SK-N-SH (cell line): Measurements from ENCODE around the gene TTC7B. TPM values are rescaled to one million over a fixed set of nuclear protein-coding genes. Genes with fewer than 3 reads are reported as not detected.

Experiments
- CTCF ChIA-PET: fragments of 300-600, 350-600 bp; formaldehyde crosslinking; extraction: SDS; loops from one replicate; lab custom pipeline; 2021; lab: Yijun Ruan, JAX
- POLR2A ChIA-PET: fragments of 350-600 bp; sonication (Branson Sonifier 250); formaldehyde crosslinking; extraction: SDS; loops from one replicate; lab custom pipeline; 2020; ENCODE audit warnings: antibody characterized with exemption, inconsistent platforms; lab: Yijun Ruan, JAX
- DNase-seq: peaks from one replicate; pipeline ENCODE4 v3.0.0; 2012
- H2AFZ ChIP-seq: fragments of 200-600 bp; sonication (generic); 2 replicates; pipeline ENCODE4 v1.8.1; 2016; ENCODE audit warnings: antibody characterized with exemption, mild to moderate bottlenecking, low read depth
- H3F3A ChIP-seq: fragments of 200-600 bp; sonication (generic); replicated peaks from 2 replicates; pipeline ENCODE3; 2016; ENCODE audit warnings: antibody characterized with exemption, mild to moderate bottlenecking; ENCODE audit not compliant: insufficient read depth
- H3K27ac ChIP-seq, 2 experiments: fragments of 200-500 bp in 1 of 2; fragments of 200-600 bp in 1 of 2; sonication (Bioruptor generic) in 1 of 2; sonication (generic), shearing (Covaris generic) in 1 of 2; 2 replicates each; pipeline versions ENCODE4 v1.5.1 to v1.6.1; 2014 to 2016; ENCODE audit warnings: low read depth in 2 of 2, inconsistent platforms in 1 of 2, low read length in 1 of 2, mild to moderate bottlenecking in 1 of 2, mixed read lengths in 1 of 2
- H3K27me3 ChIP-seq: fragments of 200-600 bp; sonication (generic), shearing (Covaris generic); 2 replicates; pipeline ENCODE4 v1.6.1; 2016; ENCODE audit warnings: mixed run types; ENCODE audit not compliant: insufficient read depth
- H3K36me3 ChIP-seq, 2 experiments: fragments of 200-500 bp in 1 of 2; fragments of 200-600 bp in 1 of 2; sonication (Bioruptor generic) in 1 of 2; sonication (generic) in 1 of 2; replicated peaks in 1 of 2; 2 replicates each; pipeline versions ENCODE3 to v1.5.1; 2014 to 2016; ENCODE audit warnings: low read length in 1 of 2, mild to moderate bottlenecking in 1 of 2; ENCODE audit not compliant: insufficient read depth in 2 of 2, control insufficient read depth in 1 of 2
- H3K4me1 ChIP-seq, 2 experiments: fragments of 200-500 bp in 1 of 2; fragments of 200-600 bp in 1 of 2; sonication (Bioruptor generic) in 1 of 2; sonication (generic), shearing (Covaris generic) in 1 of 2; 2 replicates each; pipeline versions ENCODE4 v1.5.1 to v1.6.1; 2014 to 2016; ENCODE audit warnings: low read depth in 1 of 2, low read length in 1 of 2, mixed run types in 1 of 2; ENCODE audit not compliant: insufficient read depth in 2 of 2, control insufficient read depth in 1 of 2
- H3K4me2 ChIP-seq: fragments of 200-600 bp; sonication (generic), shearing (Covaris generic); 2 replicates; pipeline ENCODE4 v1.6.1; 2017; ENCODE audit warnings: mixed run types
- H3K4me3 ChIP-seq, 2 experiments: fragments of 200-500 bp in 1 of 2; fragments of 200-600 bp in 1 of 2; sonication (Bioruptor generic) in 1 of 2; sonication (generic), shearing (Covaris generic) in 1 of 2; 2 replicates each; pipeline versions ENCODE4 v1.5.1 to v1.8.1; 2014 to 2016; ENCODE audit warnings: low read depth in 2 of 2, inconsistent platforms in 1 of 2, low read length in 1 of 2, mild to moderate bottlenecking in 1 of 2, mixed read lengths in 1 of 2, moderate library complexity in 1 of 2
- H3K79me2 ChIP-seq: fragments of 200-600 bp; sonication (generic); 2 replicates; pipeline ENCODE4 v1.8.1; 2017; ENCODE audit warnings: mild to moderate bottlenecking; ENCODE audit not compliant: insufficient read depth
- H3K9ac ChIP-seq: fragments of 200-600 bp; sonication (generic); 2 replicates; pipeline ENCODE4 v1.6.1; 2017; ENCODE audit warnings: mixed run types
- H3K9me2 ChIP-seq: fragments of 200-600 bp; sonication (generic); 2 replicates; pipeline ENCODE4 v1.6.1; 2017; ENCODE audit warnings: mixed run types
- H3K9me3 ChIP-seq: fragments of 200-600 bp; sonication (generic); 2 replicates; pipeline ENCODE4 v1.6.1; 2017; ENCODE audit warnings: mixed run types, mild to moderate bottlenecking, moderate library complexity
- H4K20me1 ChIP-seq: fragments of 200-600 bp; sonication (generic); 2 replicates; pipeline ENCODE4 v1.6.1; 2017; ENCODE audit warnings: mild to moderate bottlenecking, mixed run types; ENCODE audit not compliant: insufficient read depth
- CHD2 ChIP-seq: fragments of 150-350 bp; IDR thresholded peaks from 2 replicates; pipeline ENCODE4 v1.6.1; 2018; ENCODE audit warnings: low read length; ENCODE audit not compliant: partially characterized antibody
- ELF1 ChIP-seq: IDR thresholded peaks from 2 replicates; pipeline ENCODE4 v1.4.0; 2012
- EZH2phosphoT487 ChIP-seq: fragments of 200-600 bp; sonication (generic); IDR thresholded peaks from 2 replicates; pipeline ENCODE4 v1.6.1; 2017; ENCODE audit warnings: low read depth, mixed run types, mild to moderate bottlenecking, antibody characterized with exemption, moderate library complexity, borderline replicate concordance
- FOSL2 ChIP-seq: IDR thresholded peaks from 2 replicates; pipeline ENCODE4 v1.4.0; 2012; ENCODE audit warnings: low read depth, mild to moderate bottlenecking, moderate library complexity, borderline replicate concordance
- FOXJ3 ChIP-seq: sonication (generic); formaldehyde crosslinking; IDR thresholded peaks from 2 replicates; pipeline ENCODE4 v1.5.1; 2020; ENCODE audit warnings: mild to moderate bottlenecking, missing genetic modification reagents
- GATA2 ChIP-seq: sonication (generic); formaldehyde crosslinking; IDR thresholded peaks from 2 replicates; pipeline ENCODE4 v1.5.0; 2020; ENCODE audit warnings: mild to moderate bottlenecking, missing genetic modification reagents
- MEF2A ChIP-seq: IDR thresholded peaks from 2 replicates; pipeline ENCODE4 v1.4.0; 2012; ENCODE audit warnings: low read depth, borderline replicate concordance
- NFIC ChIP-seq: IDR thresholded peaks from 2 replicates; pipeline ENCODE4 v1.4.0; 2012; ENCODE audit warnings: borderline replicate concordance
- NRF1 ChIP-seq: IDR thresholded peaks from 2 replicates; pipeline ENCODE4 v1.6.1; 2012; ENCODE audit warnings: low read depth, mild to moderate bottlenecking, low read length
- RAD21 ChIP-seq: IDR thresholded peaks from 2 replicates; pipeline ENCODE4 v1.6.1; 2012; ENCODE audit warnings: mild to moderate bottlenecking, low read length
- RCOR1 ChIP-seq: fragments of 150-350 bp; IDR thresholded peaks from 2 replicates; pipeline ENCODE4 v1.6.1; 2017; ENCODE audit warnings: antibody characterized with exemption, low read length
- RXRA ChIP-seq: IDR thresholded peaks from 2 replicates; pipeline ENCODE4 v1.4.0; 2012; ENCODE audit warnings: low read depth, mild to moderate bottlenecking, borderline replicate concordance
- SIN3A ChIP-seq: IDR thresholded peaks from 2 replicates; pipeline ENCODE4 v1.6.1; 2012; ENCODE audit warnings: low read depth, mild to moderate bottlenecking, low read length, moderate library complexity, borderline replicate concordance
- SMC3 ChIP-seq: IDR thresholded peaks from 2 replicates; pipeline ENCODE4 v1.6.1; 2012; ENCODE audit warnings: low read depth, low read length, improper control_type of control experiment
- TAF1 ChIP-seq: IDR thresholded peaks from 2 replicates; pipeline ENCODE4 v1.6.1; 2012; ENCODE audit warnings: low read depth, mild to moderate bottlenecking, low read length, moderate library complexity, borderline replicate concordance
- TCF12 ChIP-seq: IDR thresholded peaks from 2 replicates; pipeline ENCODE4 v1.4.0; 2012
- TEAD4 ChIP-seq: IDR thresholded peaks from 2 replicates; pipeline ENCODE4 v1.4.0; 2012; ENCODE audit warnings: mild to moderate bottlenecking, borderline replicate concordance; ENCODE audit not compliant: insufficient read depth
- WGBS: methylation state at CpG from one replicate; pipeline ENCODE4 v1.1.6; 2017; ENCODE audit warnings: low lambda C conversion rate; 5-methylcytosine and 5-hydroxymethylcytosine counted together
- polyA plus RNA-seq, 3 experiments: library from polyadenylated mRNA; depleted of rRNA; stranded (reverse); fragments of >200 nt; gene quantifications; 2 replicates each; pipeline ENCODE4 v1.2.3, GENCODE V29; 2012
- TF ChIP-seq, protein P1 (sequence below): fragments of 200-600 bp; sonication (generic); IDR thresholded peaks from 2 replicates; pipeline ENCODE4 v1.6.1; 2017; ENCODE audit warnings: antibody characterized with exemption, mild to moderate bottlenecking, moderate library complexity
- TF ChIP-seq, protein P2 (sequence below): IDR thresholded peaks from 2 replicates; pipeline ENCODE4 v1.4.0; 2012; ENCODE audit warnings: low read depth
- TF ChIP-seq, protein P3 (sequence below): fragments of 150-350 bp; IDR thresholded peaks from 2 replicates; pipeline ENCODE4 v1.6.1; 2016; ENCODE audit warnings: mild to moderate bottlenecking, low read depth, low read length

Gene TTC7B
- polyA plus RNA-seq, 1 of the 3 experiments (the other 2 are of a cell fraction) = 43.1 TPM

DNA sequence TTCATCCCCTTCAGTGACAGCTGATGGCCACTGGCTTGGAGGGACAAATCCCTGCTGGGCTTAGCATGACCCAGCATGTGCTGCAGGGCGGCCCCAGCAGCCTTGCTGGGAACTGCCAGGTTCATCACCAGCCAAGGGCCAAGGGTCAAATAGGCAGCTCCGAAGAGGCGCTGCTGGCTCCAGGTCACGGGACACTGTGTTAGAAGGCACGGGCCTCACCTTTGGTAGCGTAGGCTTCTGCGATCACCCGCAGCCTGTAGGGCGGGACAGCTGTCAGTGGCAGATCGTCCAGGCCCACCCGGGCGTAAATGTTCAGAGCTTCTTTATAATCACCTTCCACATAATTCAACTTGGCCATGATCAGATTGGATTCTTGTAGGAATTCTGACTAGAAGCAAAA is 35.7 kb downstream of the TTC7B start:
- no peaks in the 10 kb centered on the region for H3K9me2 ChIP-seq
- H3K27me3 ChIP-seq = no peaks in the 10 kb centered on the region
- no peak overlapping the region for H3K27ac ChIP-seq
- TF ChIP-seq ELF1 = no peak
- TF ChIP-seq MEF2A = no peak
- TF ChIP-seq CHD2 = no peak
- no peak for TF ChIP-seq SIN3A
- no peak for TF ChIP-seq TEAD4
- TF ChIP-seq NFIC = no peak
- TF ChIP-seq, protein P1, sequence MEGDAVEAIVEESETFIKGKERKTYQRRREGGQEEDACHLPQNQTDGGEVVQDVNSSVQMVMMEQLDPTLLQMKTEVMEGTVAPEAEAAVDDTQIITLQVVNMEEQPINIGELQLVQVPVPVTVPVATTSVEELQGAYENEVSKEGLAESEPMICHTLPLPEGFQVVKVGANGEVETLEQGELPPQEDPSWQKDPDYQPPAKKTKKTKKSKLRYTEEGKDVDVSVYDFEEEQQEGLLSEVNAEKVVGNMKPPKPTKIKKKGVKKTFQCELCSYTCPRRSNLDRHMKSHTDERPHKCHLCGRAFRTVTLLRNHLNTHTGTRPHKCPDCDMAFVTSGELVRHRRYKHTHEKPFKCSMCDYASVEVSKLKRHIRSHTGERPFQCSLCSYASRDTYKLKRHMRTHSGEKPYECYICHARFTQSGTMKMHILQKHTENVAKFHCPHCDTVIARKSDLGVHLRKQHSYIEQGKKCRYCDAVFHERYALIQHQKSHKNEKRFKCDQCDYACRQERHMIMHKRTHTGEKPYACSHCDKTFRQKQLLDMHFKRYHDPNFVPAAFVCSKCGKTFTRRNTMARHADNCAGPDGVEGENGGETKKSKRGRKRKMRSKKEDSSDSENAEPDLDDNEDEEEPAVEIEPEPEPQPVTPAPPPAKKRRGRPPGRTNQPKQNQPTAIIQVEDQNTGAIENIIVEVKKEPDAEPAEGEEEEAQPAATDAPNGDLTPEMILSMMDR = no peak
- TF ChIP-seq GATA2 (CRISPR knock-in tag) = no peak
- no peak for TF ChIP-seq NRF1
- no peak for DNase-seq
- no peaks in the 10 kb centered on the region for H3K36me3 ChIP-seq
- WGBS = 100% methylated on average over 1 of the region's 12 CpGs
- no peaks in the 10 kb centered on the region for H3K79me2 ChIP-seq
- H3K9ac ChIP-seq = no peak overlapping the region
- no peak overlapping the region for H2AFZ ChIP-seq
- ChIA-PET CTCF (interaction anchor here (0.9 to 1.8 kb wide), 3 partner anchors 15 to 411 kb away, joined by 3 to 7 read pairs (median 3); no protein-coding TSS in a partner anchor), POLR2A (no interaction called here)
- H3K4me2 ChIP-seq = no peak overlapping the region
- no peak overlapping the region for H3K4me3 ChIP-seq
- H3K9me3 ChIP-seq = no peaks in the 10 kb centered on the region
- H3K4me1 ChIP-seq = peaks cover 0 to 10% of the 10 kb centered on the region in 2 experiments; a peak in 1 of 4 replicates
- H4K20me1 ChIP-seq = no peaks in the 10 kb centered on the region
- H3F3A ChIP-seq = no peaks in the 10 kb centered on the region

DNA sequence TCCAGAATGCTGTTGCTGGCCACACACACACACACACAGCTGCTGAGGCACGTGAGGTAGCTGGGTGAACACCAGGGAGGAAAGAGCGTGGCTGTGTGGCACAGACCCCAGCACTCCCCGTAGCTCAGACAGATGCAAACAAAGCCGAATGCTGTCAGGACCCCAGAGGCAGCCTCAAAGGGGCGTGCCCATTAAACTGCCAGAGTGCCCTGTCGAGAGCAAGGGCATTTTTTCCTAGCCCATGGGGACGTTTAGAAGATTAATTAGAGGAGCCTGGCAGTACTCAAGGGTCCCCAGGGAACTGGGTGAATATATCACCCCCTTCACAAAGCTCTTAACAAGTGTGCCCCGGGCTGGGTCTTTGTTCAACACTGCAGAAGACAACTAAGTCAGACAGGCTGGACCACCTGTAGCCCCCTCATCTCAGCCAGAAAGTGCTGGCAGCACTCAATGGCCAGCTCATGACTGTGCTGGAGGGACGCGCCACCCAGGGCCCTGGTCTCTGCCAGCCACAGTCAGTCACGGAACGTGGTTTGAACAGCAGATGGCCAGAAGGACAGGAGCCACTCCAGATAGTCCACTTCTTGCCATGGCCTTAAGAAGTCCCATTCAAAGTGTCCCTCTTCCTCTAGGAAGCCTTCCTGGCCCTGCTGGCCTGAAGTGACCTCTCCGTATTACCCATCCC is 37.5 kb downstream of the TTC7B start:
- Histone ChIP-seq H3F3A (no peaks in the 10 kb centered on the region), H3K79me2 (no peaks in the 10 kb centered on the region), H2AFZ (no peak overlapping the region), H3K27me3 (no peaks in the 10 kb centered on the region), H3K9me2 (no peaks in the 10 kb centered on the region), H3K9ac (no peak overlapping the region), H3K27ac (no peak overlapping the region; a peak in 1 of 4 replicates), H3K4me1 (peaks cover 0 to 10% of the 10 kb centered on the region in 2 experiments; a peak in 1 of 4 replicates), H3K4me2 (no peak overlapping the region), H3K36me3 (no peaks in the 10 kb centered on the region), H4K20me1 (no peaks in the 10 kb centered on the region), H3K4me3 (no peak overlapping the region), H3K9me3 (no peaks in the 10 kb centered on the region)
- ChIA-PET POLR2A (interaction anchor here (1.1 kb wide), 1 partner anchor 10 kb away, joined by 3 read pairs; no protein-coding TSS in a partner anchor), CTCF (interaction anchor here (1.2 to 1.8 kb wide), 3 partner anchors 10 to 20 kb away, joined by 4 to 9 read pairs (median 7); no protein-coding TSS in a partner anchor)
- WGBS = 87% methylated on average over 11 of the region's 13 CpGs
- DNase-seq = no peak
- no peak for TF ChIP-seq RXRA
- TF ChIP-seq, protein P1 = no peak
- TF ChIP-seq, protein P2, sequence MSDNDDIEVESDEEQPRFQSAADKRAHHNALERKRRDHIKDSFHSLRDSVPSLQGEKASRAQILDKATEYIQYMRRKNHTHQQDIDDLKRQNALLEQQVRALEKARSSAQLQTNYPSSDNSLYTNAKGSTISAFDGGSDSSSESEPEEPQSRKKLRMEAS = no peak
- TF ChIP-seq GATA2 (CRISPR knock-in tag) = no peak
- no peak for TF ChIP-seq CHD2
- TF ChIP-seq TCF12 = no peak
- TF ChIP-seq MEF2A = no peak
- TF ChIP-seq SIN3A = no peak
- no peak for TF ChIP-seq RCOR1
- TF ChIP-seq FOXJ3 (CRISPR knock-in tag) = no peak
- no peak for TF ChIP-seq FOSL2
- TF ChIP-seq RAD21 = no peak
- TF ChIP-seq ELF1 = no peak
- TF ChIP-seq, protein P3, sequence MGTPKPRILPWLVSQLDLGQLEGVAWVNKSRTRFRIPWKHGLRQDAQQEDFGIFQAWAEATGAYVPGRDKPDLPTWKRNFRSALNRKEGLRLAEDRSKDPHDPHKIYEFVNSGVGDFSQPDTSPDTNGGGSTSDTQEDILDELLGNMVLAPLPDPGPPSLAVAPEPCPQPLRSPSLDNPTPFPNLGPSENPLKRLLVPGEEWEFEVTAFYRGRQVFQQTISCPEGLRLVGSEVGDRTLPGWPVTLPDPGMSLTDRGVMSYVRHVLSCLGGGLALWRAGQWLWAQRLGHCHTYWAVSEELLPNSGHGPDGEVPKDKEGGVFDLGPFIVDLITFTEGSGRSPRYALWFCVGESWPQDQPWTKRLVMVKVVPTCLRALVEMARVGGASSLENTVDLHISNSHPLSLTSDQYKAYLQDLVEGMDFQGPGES = no peak
- TF ChIP-seq SMC3 = no peak
- TF ChIP-seq NRF1 = no peak
- TF ChIP-seq EZH2phosphoT487 = no peak
- TF ChIP-seq TAF1 = no peak
